Uterus (tissue), 2 donors: ENCODE data around the gene SOCS1.

Experiments
- POLR2A ChIP-seq, 2 donors: fragments of 450-650 bp; IDR thresholded peaks; one replicate each; pipeline ENCODE4 v1.6.1; 2016; ENCODE audit warnings: antibody characterized with exemption in 2 of 2, mild to moderate bottlenecking in 1 of 2, moderate library complexity in 1 of 2
- TF ChIP-seq, protein P1 (sequence below), 4 experiments: fragments of 200-600 bp in 2 of 4; fragments of 450-650 bp in 2 of 4; sonication (generic) in 2 of 4; IDR thresholded peaks; one replicate each; pipeline ENCODE4 v1.5.1; 2016 to 2019; ENCODE audit warnings: antibody characterized with exemption in 4 of 4, mild to moderate bottlenecking in 2 of 4, moderate library complexity in 1 of 4

DNA sequence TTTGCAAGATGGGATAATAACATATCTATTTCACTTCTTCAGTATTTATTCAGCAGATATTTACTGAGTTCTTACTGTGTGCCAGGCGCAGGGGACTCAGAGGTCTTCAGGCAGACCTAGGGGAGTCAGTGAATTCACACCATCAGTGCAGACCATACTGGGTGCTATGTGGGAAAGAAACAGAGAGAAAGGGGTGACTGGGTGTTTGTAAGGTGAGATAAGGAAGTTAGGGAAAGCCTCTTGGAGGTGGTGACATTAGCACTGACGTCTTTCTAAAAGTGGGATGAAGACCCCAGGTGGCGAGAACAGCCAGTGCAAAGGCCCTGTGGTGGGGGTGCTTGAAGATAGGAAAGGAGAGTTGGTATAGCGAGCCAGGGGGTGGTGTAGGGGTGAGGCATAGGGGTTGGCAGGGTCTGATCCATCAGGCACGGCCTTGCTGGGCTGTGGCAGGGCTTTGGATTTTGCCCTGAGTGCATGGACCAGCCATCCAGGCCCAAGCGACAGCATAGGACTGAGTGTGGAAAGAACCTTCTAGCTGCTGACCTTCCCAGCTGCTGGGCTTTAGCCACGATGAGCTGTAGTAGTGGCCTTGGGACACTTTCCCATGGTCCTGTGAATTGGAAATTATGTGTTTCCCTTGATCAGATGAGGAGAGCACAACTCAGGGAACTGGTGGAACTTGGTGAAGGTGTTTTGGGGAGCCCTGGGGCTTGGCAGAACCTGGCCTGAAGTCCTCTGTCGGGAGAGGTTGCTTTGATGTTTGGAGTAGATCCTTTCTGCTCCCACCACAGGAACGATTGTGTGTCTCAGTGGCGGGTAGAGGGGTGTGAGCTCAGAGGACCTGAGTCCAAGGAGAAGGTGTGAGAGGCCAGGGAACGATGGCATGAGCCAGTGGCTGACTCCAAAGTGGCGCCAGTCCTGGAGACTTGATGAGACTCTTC, 3.9 kb upstream of the SOCS1 start:
- TF ChIP-seq POLR2A (IDR thresholded peaks at IDR 0.05): no peak
- TF ChIP-seq, protein P1, sequence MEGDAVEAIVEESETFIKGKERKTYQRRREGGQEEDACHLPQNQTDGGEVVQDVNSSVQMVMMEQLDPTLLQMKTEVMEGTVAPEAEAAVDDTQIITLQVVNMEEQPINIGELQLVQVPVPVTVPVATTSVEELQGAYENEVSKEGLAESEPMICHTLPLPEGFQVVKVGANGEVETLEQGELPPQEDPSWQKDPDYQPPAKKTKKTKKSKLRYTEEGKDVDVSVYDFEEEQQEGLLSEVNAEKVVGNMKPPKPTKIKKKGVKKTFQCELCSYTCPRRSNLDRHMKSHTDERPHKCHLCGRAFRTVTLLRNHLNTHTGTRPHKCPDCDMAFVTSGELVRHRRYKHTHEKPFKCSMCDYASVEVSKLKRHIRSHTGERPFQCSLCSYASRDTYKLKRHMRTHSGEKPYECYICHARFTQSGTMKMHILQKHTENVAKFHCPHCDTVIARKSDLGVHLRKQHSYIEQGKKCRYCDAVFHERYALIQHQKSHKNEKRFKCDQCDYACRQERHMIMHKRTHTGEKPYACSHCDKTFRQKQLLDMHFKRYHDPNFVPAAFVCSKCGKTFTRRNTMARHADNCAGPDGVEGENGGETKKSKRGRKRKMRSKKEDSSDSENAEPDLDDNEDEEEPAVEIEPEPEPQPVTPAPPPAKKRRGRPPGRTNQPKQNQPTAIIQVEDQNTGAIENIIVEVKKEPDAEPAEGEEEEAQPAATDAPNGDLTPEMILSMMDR (IDR thresholded peaks at IDR 0.05): no peak
